ENCODE results near the gene OAF. TPM values are rescaled to one million over a fixed set of nuclear protein-coding genes. Genes with fewer than 3 reads are reported as not detected.

The OAF gene
- total RNA-seq, 2 donors from 2014 or later: 142 to 152 TPM

DNA sequence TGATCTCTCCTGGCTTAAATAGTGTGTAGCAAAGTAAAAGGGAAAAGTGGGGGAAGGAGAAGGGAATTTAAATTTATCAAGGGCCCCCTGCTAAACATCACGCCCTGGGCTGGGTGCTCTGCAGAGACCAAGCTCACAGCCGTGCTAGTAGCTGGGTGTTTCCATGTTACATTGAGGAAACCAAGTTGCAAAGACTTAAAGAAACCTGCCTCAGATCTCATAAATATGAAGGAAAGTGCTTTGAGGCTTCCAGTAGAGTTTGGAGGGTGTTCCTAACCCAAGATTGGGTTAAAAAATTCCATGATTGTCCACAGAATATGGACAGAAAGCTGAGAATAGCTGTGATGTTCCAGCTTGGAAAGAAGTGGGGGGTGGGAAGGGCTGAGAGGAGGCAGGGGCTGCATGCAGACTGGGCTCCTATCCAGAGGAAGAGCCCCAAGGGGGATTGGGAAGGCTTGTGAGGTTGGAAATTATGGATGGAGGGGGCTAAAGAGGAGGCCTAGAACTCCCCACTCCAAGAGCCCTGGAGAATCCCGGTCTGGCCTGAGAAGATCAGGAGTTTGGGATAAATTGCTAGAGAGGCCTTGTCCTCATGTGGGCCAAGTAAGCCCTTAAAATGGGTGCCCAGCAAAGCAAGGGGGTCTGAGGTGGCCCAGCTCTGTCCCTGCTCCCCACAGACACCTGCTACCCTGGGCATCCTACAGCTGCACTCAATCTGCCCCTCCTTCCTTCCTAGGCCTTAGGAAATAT lies 25.0 kb upstream of the OAF start:
- H3K4me1 ChIP-seq: peaks cover 24% of the 10 kb centered on the region
- intact Hi-C loops (cut with DNase I): no loop called here
- no peak overlapping the region for H3K4me3 ChIP-seq
- H3K27ac ChIP-seq: peak overlapping the region; percentile 89
- H3K36me3 ChIP-seq: no peaks in the 10 kb centered on the region
- DNase-seq: peak; percentile 31
- no peaks in the 10 kb centered on the region for H3K9me3 ChIP-seq
- no peak for TF ChIP-seq CTCF (IDR thresholded peaks at IDR 0.05)
- peak overlapping the region in 1 of 2 donors; percentile 65 for H3K9ac ChIP-seq (ENCODE audit: low read depth in 2 of 2, low read length in 2 of 2)
- H3K27me3 ChIP-seq: no peaks in the 10 kb centered on the region

GRCh38 chr11:120186456-120186773 lies 24.4 kb upstream of the OAF start:
- H3K27me3 ChIP-seq: no peaks in the 10 kb centered on the region
- peak overlapping the region; percentile 56 to 65 for H3K9ac ChIP-seq (ENCODE audit: low read depth in 2 of 2, low read length in 2 of 2)
- intact Hi-C loops (cut with DNase I): no loop called here
- H3K27ac ChIP-seq: peak overlapping the region; percentile 89
- TF ChIP-seq CTCF (IDR thresholded peaks at IDR 0.05): no peak
- peaks cover 24% of the 10 kb centered on the region for H3K4me1 ChIP-seq
- no peak overlapping the region for H3K4me3 ChIP-seq
- no peak for DNase-seq
- no peaks in the 10 kb centered on the region for H3K36me3 ChIP-seq
- no peaks in the 10 kb centered on the region for H3K9me3 ChIP-seq

DNA sequence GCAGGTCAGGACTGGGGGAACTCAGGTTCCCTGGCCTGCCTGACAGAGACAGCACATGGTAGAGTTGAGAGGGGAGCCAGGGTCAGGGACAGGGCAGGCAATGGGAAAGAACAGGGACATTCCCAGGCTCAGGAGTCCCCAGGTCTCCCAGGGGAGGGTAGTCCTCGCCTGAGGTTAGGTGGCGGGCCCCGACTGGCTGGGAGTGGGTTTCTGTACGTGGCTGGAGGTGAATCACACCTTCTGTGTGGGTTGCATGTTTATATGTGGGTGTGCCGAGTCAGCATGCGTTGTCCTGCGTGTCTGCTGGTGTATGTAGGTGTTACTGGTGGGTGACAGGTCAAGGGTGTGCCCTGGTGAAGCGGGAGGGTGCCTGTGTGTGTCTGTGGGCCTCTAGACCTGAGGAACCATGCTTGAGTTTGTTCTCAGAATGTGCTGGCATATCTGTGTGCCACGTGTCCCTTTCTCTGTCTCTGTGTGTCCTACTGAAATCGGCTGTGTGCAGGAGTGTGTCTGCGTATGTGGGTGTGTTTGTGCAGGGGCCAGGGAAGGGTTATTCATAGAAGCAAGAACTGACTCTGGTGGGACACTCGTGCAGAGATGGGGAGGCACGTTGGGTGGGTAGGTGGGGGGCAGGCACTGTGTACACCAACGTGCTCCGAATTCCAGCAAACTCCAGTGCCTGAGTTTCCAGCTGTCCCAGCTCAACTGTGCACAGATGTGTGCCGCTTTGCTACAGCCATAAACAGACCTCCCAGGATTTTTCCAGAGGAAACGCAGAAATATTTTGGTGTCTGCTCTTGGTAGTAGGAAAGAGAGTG lies 23.8 kb upstream of the OAF start:
- H3K9me3 ChIP-seq: no peaks in the 10 kb centered on the region
- H3K27ac ChIP-seq: peak overlapping the region; percentile 89
- intact Hi-C loops (cut with DNase I): no loop called here
- H3K27me3 ChIP-seq: no peaks in the 10 kb centered on the region
- H3K36me3 ChIP-seq: no peaks in the 10 kb centered on the region
- DNase-seq: peak; percentile 78
- H3K4me1 ChIP-seq: peaks cover 24% of the 10 kb centered on the region
- peak overlapping the region; percentile 56 to 65 for H3K9ac ChIP-seq (ENCODE audit: low read depth in 2 of 2, low read length in 2 of 2)
- no peak for TF ChIP-seq CTCF (IDR thresholded peaks at IDR 0.05)
- no peak overlapping the region for H3K4me3 ChIP-seq

DNA sequence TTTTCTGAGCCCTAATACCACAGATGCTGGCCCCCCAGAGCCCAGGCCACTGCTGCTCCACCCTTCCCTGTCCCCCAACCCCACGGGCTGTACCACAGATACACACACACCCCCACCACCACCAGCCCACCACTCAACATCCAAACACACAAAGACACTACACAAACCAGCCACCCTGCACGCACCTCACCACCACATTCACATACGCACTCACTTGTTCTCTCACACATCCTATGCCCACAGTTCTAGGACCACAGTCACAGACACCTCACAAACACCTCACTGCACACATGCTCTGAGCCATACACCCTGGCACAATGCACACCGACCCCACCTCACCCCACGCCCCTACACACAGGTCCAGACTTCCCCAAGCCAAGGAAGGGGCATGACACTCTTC lies 22.5 kb upstream of the OAF start:
- no peaks in the 10 kb centered on the region for H3K27me3 ChIP-seq
- no peak overlapping the region for H3K4me3 ChIP-seq
- H3K9ac ChIP-seq (ENCODE audit: low read depth in 2 of 2, low read length in 2 of 2): peak overlapping the region in 1 of 2 donors; percentile 65
- H3K9me3 ChIP-seq: no peaks in the 10 kb centered on the region
- H3K27ac ChIP-seq: no peak overlapping the region
- intact Hi-C loops (cut with DNase I): no loop called here
- TF ChIP-seq CTCF (IDR thresholded peaks at IDR 0.05): no peak
- H3K4me1 ChIP-seq: peaks cover 20% of the 10 kb centered on the region
- no peak for DNase-seq
- no peaks in the 10 kb centered on the region for H3K36me3 ChIP-seq

DNA sequence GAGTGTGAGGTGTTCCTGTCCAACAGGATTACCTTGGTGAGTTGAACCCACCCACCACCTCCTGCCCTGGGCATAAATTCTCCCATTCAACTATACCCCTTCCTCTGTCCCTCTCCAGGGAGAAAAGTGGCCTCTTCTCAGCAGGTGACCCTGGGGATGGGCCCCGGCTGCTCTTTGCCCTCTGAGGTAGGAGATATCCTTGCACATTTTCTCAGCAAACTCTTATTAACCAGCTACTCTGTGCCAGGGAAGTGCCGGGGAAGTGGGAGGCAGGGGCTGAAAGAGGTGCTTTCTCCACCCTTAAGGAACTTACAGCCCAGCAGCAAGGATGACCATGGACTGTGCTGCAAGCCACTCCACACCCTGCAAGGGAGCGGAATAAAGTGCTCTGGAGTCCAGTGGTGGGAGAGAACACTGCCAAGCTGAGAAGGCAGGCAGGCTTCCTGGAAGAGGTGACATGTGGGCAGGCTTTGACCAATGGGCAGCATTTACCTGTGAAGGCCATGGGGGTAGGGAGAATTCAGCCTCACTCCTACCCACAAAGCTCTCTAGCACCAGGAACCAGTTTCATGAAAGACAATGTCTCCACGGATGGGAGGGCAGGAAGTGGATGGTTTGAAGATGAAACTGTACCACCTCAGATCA lies 21.9 kb upstream of the OAF start:
- Histone ChIP-seq H3K4me3 (no peak overlapping the region), H3K27me3 (no peaks in the 10 kb centered on the region), H3K9me3 (no peaks in the 10 kb centered on the region), H3K4me1 (peaks cover 20% of the 10 kb centered on the region), H3K36me3 (no peaks in the 10 kb centered on the region), H3K9ac (ENCODE audit: low read depth in 2 of 2, low read length in 2 of 2) (peak overlapping the region in 1 of 2 donors; percentile 65), H3K27ac (peak overlapping the region; percentile 11)
- intact Hi-C loops (cut with DNase I): no loop called here
- DNase-seq: no peak
- no peak for TF ChIP-seq CTCF (IDR thresholded peaks at IDR 0.05)
